Osteoblast (primary cell): Measurements from ENCODE around the gene SP5. TPM values are rescaled to one million over a fixed set of nuclear protein-coding genes. Genes with fewer than 3 reads are reported as not detected.

Experiments used
- DNase-seq: peaks from one replicate; pipeline ENCODE4 v3.0.0; 2011; ENCODE audit warnings: low spot score, mixed read lengths; ENCODE audit not compliant: insufficient read length; ENCODE audit errors: missing footprints
- H2AFZ ChIP-seq: 2 replicates; pipeline ENCODE4 v1.6.0; 2011; ENCODE audit warnings: mild to moderate bottlenecking, low read length
- H3K27ac ChIP-seq: 2 replicates; pipeline ENCODE4 v1.5.1; 2011; ENCODE audit warnings: mild to moderate bottlenecking, low read depth, low read length, moderate library complexity
- H3K27me3 ChIP-seq: 2 replicates; pipeline ENCODE4 v1.6.0; 2012; ENCODE audit warnings: mild to moderate bottlenecking, control low read depth, inconsistent platforms, low read length, moderate library complexity; ENCODE audit not compliant: insufficient read depth
- H3K36me3 ChIP-seq: 2 replicates; pipeline ENCODE4 v1.5.1; 2011; ENCODE audit warnings: mild to moderate bottlenecking, low read length, control low read depth, moderate library complexity; ENCODE audit not compliant: insufficient read depth
- H3K4me1 ChIP-seq: 2 replicates; pipeline ENCODE4 v1.5.1; 2011; ENCODE audit warnings: mild to moderate bottlenecking, low read length, control low read depth, moderate library complexity; ENCODE audit not compliant: insufficient read depth
- H3K4me2 ChIP-seq: 2 replicates; pipeline ENCODE4 v1.6.0; 2011; ENCODE audit warnings: mild to moderate bottlenecking, low read length; ENCODE audit not compliant: insufficient read depth
- H3K4me3 ChIP-seq: fragments of 200-600 bp; sonication (generic); 3 replicates; pipeline ENCODE4 v1.5.1; 2012; ENCODE audit warnings: mild to moderate bottlenecking, low read length, inconsistent platforms; ENCODE audit not compliant: insufficient read depth
- H3K79me2 ChIP-seq: 2 replicates; pipeline ENCODE4 v1.6.0; 2012; ENCODE audit warnings: mild to moderate bottlenecking, low read length, control low read depth, inconsistent platforms; ENCODE audit not compliant: insufficient read depth
- H3K9me3 ChIP-seq: 2 replicates; pipeline ENCODE4 v1.5.1; 2011; ENCODE audit warnings: low read depth, low read length, control low read depth
- H4K20me1 ChIP-seq: 2 replicates; pipeline ENCODE4 v1.6.0; 2012; ENCODE audit warnings: mild to moderate bottlenecking, low read length, control low read depth; ENCODE audit not compliant: insufficient read depth
- CTCF ChIP-seq: IDR thresholded peaks from 2 replicates; pipeline ENCODE4 v1.5.1; 2011; ENCODE audit warnings: mild to moderate bottlenecking, low read depth, low read length, moderate library complexity; ENCODE audit errors: extremely low read depth
- total RNA-seq: library from RNA; depleted of rRNA; stranded (reverse); fragments of >200 nt; gene quantifications from 2 replicates; pipeline ENCODE4 v1.2.3, GENCODE V29; 2012

Gene SP5
- total RNA-seq, 1 donor = not detected

GRCh38 chr2:170701011-170701410 lies 14.1 kb upstream of the SP5 start:
- no peak for TF ChIP-seq CTCF
- Histone ChIP-seq H3K4me2 (no peak overlapping the region), H3K27ac (no peak overlapping the region), H3K4me3 (no peak overlapping the region), H3K27me3 (no peaks in the 10 kb centered on the region), H2AFZ (no peak overlapping the region), H3K9me3 (no peaks in the 10 kb centered on the region), H3K36me3 (no peaks in the 10 kb centered on the region), H4K20me1 (no peaks in the 10 kb centered on the region), H3K79me2 (no peaks in the 10 kb centered on the region), H3K4me1 (no peaks in the 10 kb centered on the region)
- DNase-seq = peak; percentile 56

- no peak overlapping the region for H2AFZ ChIP-seq
- H3K4me1 ChIP-seq = no peaks in the 10 kb centered on the region
- no peak for TF ChIP-seq CTCF
These were observed 11.2 kb upstream of the SP5 start for GRCh38 chr2:170703776-170704476.

GRCh38 chr2:170707821-170708795 lies 7.0 kb upstream of the SP5 start:
- H2AFZ ChIP-seq = no peak overlapping the region
- H3K4me2 ChIP-seq = no peak overlapping the region
- no peak for TF ChIP-seq CTCF
- no peak overlapping the region for H3K4me3 ChIP-seq
- no peaks in the 10 kb centered on the region for H3K9me3 ChIP-seq
- no peaks in the 10 kb centered on the region for H3K36me3 ChIP-seq
- H3K79me2 ChIP-seq = no peaks in the 10 kb centered on the region
- no peaks in the 10 kb centered on the region for H3K4me1 ChIP-seq
- H3K27ac ChIP-seq = no peak overlapping the region
- H4K20me1 ChIP-seq = no peaks in the 10 kb centered on the region
- H3K27me3 ChIP-seq = peaks cover 47% of the 10 kb centered on the region
- DNase-seq = no peak

More at GRCh38 chr2:170703776-170704476, 11.2 kb upstream of the SP5 start:
- no peaks in the 10 kb centered on the region for H3K9me3 ChIP-seq
- DNase-seq = no peak
- H3K79me2 ChIP-seq = no peaks in the 10 kb centered on the region
- H3K4me2 ChIP-seq = no peak overlapping the region
- H3K4me3 ChIP-seq = no peak overlapping the region
- no peak overlapping the region for H3K27ac ChIP-seq
- H4K20me1 ChIP-seq = no peaks in the 10 kb centered on the region
- no peaks in the 10 kb centered on the region for H3K36me3 ChIP-seq
- H3K27me3 ChIP-seq = peaks cover 9% of the 10 kb centered on the region

- Histone ChIP-seq H3K4me3 (no peak overlapping the region), H3K27me3 (peaks cover 71% of the 10 kb centered on the region), H3K79me2 (no peaks in the 10 kb centered on the region), H2AFZ (no peak overlapping the region), H3K4me2 (no peak overlapping the region), H3K9me3 (no peaks in the 10 kb centered on the region), H3K4me1 (no peaks in the 10 kb centered on the region), H3K27ac (no peak overlapping the region), H3K36me3 (no peaks in the 10 kb centered on the region), H4K20me1 (no peaks in the 10 kb centered on the region)
- peak; percentile 57 for DNase-seq
- no peak for TF ChIP-seq CTCF
These were observed 4.5 kb upstream of the SP5 start for GRCh38 chr2:170710609-170710979.
